ENCODE measurements around the gene EIF3L. TPM values are rescaled to one million over a fixed set of nuclear protein-coding genes. Genes with fewer than 3 reads are reported as not detected.

Gene EIF3L
- total RNA-seq, 1 donor from 2014 or later: 383 TPM

GRCh38 chr22:37905534-37906363 lies 56.5 kb downstream of the EIF3L start, which contains the start of gene MICALL1:
Gene MICALL1 (plus strand): TSS chr22:37906297. CDS start chr22:37906423, 126 bp downstream.
- DNase-seq (ENCODE audit: low spot score): peak; percentile 56

- DNase-seq (ENCODE audit: low spot score): no peak
Measured at GRCh38 chr22:37906364-37907008, 57.3 kb downstream of the EIF3L start.

GRCh38 chr22:37907036-37907954 lies 58.1 kb downstream of the EIF3L start:
- DNase-seq (ENCODE audit: low spot score): no peak

- DNase-seq (ENCODE audit: low spot score): no peak
Measured at GRCh38 chr22:37909766-37910165, 60.5 kb downstream of the EIF3L start.

- no peak for DNase-seq (ENCODE audit: low spot score)
Measured at GRCh38 chr22:37910890-37911672, 61.9 kb downstream of the EIF3L start.

- no peak for DNase-seq (ENCODE audit: low spot score)
Measured at GRCh38 chr22:37911697-37912096, 62.5 kb downstream of the EIF3L start.

- DNase-seq (ENCODE audit: low spot score): no peak
Measured at GRCh38 chr22:37912171-37912570, 63.0 kb downstream of the EIF3L start.

GRCh38 chr22:37913233-37913721 lies 64.1 kb downstream of the EIF3L start:
- DNase-seq (ENCODE audit: low spot score): no peak

- no peak for DNase-seq (ENCODE audit: low spot score)
Measured at GRCh38 chr22:37916311-37916710, 67.1 kb downstream of the EIF3L start.

GRCh38 chr22:37917874-37918548 lies 68.8 kb downstream of the EIF3L start:
- no peak for DNase-seq (ENCODE audit: low spot score)

- DNase-seq (ENCODE audit: low spot score): no peak
Measured at GRCh38 chr22:37918580-37919270, 69.5 kb downstream of the EIF3L start.

GRCh38 chr22:37920126-37920525 lies 70.9 kb downstream of the EIF3L start:
- DNase-seq (ENCODE audit: low spot score): no peak

GRCh38 chr22:37922191-37922590 lies 73.0 kb downstream of the EIF3L start:
- DNase-seq (ENCODE audit: low spot score): no peak

GRCh38 chr22:37923927-37924326 lies 74.7 kb downstream of the EIF3L start:
- DNase-seq (ENCODE audit: low spot score): no peak

- no peak for DNase-seq (ENCODE audit: low spot score)
Measured at GRCh38 chr22:37924386-37925065, 75.3 kb downstream of the EIF3L start.

- DNase-seq (ENCODE audit: low spot score): no peak
Measured at GRCh38 chr22:37925330-37925729, 76.1 kb downstream of the EIF3L start.

- no peak for DNase-seq (ENCODE audit: low spot score)
Measured at GRCh38 chr22:37925767-37926166, 76.5 kb downstream of the EIF3L start.

GRCh38 chr22:37926358-37926757 lies 77.1 kb downstream of the EIF3L start:
- DNase-seq (ENCODE audit: low spot score): no peak
